GM19397 (cell line): Measurements from ENCODE around the gene LAMB3.

Experiments used
- ATAC-seq: cut with Tn5 transposase; IDR thresholded peaks from one replicate; pipeline ENCODE4 v1.9.1; 2021; ENCODE audit warnings: mild to moderate bottlenecking, moderate library complexity; ENCODE audit not compliant: unreplicated experiment

Gene LAMB3

DNA sequence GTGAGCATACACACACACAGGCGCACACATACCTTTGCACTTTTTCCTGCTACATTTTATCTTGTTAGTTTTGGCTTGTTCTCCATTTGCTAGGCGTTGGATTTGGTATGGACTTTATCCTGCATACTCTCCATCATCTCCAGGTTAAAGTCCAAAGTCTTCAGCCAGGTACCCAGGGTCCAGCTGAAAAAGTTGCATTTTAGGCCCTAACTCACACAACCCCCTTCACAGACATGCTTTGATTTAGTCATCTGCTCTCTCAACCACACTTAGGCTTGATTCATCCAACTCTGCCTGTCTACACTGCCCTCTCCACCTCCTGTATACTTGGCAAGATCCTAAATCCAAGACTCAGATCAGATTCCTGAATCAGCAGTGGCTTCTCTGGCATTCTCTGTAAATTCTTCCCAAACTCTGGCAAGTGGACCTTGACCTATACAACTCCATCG lies 10.7 kb upstream of the LAMB3 start:
- no peak for ATAC-seq

DNA sequence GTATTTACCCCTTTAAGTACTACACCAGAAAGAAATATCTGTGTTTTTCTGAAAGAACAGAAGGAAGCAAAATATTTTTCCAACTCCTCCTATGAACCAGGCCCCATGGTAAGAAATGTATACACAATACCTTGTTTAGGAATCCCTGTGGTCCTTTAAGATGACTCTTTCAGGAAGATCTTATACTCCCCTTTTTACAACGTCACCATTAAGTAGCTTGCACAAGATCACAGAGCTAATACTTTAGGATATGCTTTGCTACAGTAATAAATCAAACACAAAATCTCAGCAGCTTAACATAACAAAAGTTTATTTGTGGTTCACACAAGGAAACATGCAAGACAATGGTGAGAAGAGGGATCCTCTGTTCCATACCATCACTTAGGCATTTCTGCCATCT lies 8.8 kb upstream of the LAMB3 start:
- ATAC-seq, result no peak

DNA sequence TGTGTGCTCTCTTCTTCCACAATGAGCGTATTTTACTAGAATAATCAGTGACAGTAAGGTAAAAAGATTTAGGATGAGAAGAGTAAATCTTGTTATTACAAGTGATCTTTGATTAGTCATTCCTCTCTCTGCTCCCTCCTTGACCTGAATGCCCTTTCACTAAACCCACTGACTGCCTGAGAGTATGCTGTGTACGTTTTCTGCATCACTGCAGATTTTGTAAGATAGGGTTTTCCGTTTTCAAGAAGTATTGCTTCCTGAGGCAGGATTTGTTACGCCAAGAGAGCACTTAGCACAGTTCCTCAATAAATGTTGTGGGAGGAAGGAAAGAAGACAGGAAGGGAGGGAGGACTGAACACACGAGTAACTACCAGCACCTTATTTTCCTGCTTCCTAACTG lies 7.7 kb upstream of the LAMB3 start:
- ATAC-seq, result peak; percentile 64

DNA sequence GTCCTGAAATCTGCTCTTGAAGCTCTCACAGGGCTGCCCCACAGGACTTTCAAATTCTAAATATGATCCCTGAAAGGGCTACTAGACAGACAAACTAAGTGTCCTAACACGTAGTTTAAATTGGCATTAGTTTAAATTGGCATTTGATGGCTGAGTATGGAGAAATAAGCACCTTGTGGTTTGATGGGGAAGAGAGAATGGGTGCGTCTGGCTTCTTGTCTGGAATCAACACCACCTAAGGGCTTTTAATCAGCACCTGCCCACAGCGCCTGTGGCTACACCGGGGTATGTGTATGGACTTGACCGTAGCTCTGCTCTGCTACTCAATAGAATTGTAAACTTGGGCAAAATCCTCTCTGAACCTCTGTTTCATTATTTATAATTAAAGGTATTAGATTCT lies 5.7 kb upstream of the LAMB3 start:
- no peak for ATAC-seq

DNA sequence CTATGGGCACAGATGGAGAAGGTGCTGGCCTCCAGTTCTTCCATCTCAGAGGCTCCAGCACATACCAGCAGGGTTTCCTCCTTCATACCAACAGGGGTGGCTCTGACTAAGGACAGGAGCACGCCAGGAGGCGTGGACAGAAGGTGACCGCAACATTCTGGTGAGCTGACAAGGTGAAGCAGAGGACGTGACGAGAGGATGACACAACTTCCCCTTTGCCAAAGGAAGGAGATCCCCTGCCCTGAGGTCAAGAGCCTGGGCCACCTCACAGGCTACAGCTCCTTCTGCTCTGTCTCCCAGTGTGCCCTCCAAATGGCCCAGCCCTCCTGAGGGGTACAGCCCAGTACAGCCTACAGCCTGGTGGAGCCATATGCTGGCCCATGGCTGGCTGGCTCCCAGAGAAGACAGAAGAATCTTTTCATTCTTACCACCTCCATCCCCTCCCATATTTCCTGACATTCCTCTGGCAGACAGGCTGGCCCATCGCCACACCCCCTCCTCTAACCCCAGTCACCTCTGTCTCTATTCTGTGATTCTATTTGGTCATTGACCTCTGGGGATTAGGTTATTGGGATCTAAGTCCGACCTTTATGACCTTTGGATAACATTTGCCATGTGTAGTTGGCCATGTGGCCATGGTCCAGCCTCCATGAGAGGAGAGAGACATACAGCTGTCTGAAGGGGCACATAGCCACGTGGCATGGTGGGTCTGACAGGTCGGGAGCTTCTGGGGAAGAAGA lies 5.1 kb upstream of the LAMB3 start:
- ATAC-seq, result no peak

DNA sequence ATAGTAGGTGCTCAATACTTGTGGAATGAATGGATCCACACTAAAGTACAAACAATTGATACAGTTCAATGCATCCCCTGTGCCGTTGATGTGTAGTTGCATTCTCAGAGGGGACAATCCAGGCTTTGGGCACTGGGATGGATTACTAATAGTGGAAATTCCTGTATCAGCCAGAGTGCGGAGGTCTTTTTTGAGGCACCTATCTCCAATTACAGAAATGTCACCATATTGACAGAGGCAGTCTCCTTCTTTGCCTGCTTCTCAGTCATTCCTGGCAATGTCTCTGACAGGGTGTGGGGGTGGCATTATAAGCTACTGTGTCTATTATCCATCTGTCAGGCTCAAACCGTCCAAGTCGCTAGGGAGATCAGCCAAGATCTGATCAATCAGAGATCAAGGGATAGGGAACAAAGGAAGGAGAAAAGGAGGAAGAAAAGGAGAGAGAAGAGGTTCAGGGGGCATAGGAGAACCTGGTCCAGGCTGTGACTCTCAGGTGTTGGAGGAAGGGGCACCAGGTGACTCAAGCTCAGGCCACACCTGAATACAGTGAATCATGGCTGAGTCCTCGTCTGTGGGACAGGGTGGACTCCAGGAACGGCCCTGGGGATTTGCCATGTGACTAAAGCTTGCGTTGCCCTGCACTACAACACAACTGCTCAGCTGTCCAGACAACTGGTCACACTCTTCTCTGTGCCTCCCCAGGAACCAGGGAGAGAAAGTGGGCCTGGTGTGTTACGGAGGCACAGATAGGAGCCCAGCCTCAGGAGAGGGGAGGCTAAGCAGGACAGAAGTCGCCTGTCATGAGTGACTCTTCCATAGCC lies 3.4 kb upstream of the LAMB3 start:
- no peak for ATAC-seq

DNA sequence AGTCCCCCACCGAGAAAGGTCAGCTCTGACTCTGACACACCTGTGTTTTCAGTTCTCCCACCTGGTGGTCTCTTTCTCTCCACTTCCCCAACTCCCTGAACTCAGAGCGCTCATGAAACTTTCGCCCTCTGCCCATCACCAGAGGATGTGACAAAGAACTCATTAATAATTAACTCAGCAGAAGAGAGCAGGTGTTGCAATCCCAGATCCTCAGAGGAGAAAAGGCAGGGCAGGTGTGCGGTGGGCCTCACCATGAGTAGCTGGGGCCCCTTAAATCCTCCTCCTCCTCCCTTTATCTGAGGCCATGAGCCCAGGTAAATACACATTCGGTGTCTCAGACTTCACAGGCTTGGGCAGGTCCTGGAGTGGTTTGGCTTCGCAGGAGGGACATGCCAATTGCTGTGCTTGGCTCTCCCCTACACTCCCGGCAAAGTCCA lies 1.7 kb upstream of the LAMB3 start:
- ATAC-seq, result peak; percentile 45

DNA sequence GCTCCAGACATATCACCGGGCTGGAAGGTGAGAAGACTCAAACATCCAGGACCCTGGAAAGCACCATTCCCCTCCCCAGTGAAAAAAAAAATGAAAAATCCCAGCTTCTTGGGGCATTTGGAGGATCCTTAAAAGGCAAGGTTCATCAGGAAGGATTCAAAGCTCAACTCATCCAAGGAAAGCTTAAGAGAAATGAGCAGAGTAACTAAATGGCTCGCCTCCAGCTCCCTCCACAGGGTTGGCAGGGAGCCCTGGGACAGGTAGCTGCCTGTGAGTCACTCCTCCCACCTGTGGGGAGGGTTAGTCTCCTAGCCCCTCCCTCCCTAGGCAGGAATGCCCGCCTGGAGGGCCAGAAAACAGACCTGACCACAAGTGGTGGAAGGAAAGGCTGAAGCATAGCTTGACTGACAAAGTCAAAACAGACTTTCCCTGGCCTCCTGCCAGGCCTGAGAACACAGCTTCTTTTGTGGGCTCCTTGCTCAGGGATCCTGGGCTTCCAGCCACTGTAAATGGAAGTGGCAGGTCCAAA lies 712 bp upstream of the LAMB3 start:
- ATAC-seq, result peak; percentile 39

DNA sequence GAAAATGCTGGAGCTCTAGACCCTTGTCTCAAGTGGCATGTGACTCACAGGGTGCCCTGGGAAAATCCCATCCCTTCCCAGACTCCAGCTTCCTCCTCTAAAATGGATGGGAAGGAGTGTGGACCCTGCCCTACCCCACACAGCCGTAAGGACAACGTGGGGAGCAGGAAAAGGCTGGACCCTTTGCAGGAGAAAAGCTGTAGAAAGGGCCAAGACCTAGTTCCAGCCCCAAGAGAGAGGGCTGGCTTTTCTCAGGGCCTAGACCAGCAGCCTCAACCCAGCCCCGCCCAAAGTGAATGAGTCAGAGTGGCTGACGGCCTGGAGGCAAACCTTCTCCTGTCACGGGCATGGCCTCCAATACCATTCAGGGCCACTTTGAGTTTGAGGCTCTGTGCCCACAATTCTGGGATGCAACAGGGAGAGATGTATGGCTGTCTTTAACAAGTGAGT lies 1.1 kb downstream of the LAMB3 start:
- ATAC-seq, result peak; percentile 63

DNA sequence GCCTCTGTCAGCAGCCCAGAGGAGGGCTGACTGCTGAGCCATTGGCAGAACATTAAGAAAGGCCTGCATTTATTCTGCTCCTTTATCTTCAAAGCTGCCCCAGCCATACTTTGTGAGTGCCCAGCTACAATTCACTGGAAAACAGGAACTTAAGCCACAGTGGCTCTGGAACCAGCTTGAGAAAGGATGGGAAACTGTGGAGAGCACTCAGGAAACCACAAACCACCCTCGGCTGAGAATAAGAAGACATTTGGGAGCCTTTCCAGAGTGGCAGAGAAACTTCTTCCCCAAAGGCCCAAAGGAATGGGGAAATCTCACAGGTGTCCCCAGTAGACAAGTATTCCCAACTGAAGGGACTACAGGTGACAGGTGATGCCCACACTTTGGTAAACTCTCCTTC lies 1.8 kb downstream of the LAMB3 start:
- ATAC-seq, result no peak

DNA sequence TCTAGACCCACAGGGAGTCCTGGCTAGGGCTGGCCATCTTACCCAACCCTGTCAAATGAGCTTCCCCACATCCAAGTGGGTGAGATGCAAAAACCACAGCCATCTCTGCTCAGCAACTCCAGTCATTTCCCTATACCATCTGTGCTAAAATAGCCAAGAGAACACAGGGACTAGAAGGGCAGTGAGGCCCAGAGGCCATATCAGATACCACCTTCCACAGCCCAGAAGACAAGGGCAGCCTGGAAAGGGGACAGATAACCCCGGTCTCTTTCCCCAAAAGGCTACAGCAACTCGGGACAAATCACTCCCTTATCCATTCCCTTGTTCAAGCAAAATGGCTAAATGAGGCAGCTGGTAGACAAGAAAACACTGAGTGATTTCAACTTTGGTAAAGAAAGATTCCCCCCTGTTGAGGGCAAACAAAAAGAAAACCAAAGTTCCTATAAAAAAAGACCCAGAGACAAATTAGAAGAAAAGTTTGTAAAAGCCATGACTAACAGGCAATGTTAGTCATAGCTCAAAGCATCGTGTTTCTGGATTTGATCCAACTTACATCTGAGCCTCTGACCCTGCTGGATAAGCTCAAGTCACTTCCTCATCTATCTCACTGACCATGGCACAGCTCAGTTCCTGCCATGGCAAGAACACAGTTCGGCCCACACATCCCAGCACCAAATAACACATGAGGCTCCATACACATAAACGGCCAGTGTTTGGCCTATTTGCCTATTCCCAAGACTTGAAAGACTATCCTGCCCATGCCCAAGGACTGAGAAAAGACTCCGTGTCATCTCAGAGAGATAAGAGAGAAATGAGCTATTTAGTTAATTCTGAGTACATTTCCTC lies 3.1 kb downstream of the LAMB3 start:
- no peak for ATAC-seq

DNA sequence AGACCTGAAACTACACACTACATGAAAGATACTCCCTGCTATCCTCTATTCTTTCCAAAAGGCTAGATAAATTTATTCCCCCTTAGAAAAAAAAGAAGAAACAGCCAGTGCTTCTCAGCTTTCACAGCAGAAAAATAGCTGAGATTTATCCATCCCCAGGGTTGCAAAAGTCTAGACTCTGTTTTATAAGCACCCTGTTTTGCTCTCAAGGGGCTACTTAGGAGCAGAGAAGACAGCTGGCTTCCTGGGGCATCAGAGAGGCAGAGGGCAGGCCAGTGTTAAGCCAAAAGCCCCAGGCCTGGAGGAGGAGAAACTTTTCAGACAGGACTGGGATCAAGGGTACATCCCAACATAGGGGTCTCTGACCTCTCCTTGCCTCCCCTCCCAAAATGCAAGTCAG lies 3.9 kb downstream of the LAMB3 start:
- ATAC-seq, result no peak

DNA sequence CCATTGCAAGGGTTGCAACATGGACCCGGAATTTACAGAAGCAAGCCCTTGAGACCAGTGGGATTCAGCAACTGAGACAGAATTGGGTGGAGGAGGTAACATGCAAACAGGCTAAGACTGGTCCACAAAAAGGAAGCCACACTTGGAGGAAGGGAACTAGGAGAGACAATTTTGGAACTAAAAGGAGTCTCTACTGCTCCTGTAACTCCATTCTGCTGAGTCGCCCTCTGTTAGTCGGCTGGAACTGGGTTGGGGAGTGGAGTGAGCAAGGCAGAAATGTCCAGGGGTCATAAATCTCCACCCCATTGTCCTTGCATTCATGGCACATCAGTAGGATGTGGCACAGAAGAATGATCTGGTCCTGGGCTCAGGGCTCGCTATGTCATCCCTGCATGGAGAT lies 5.1 kb downstream of the LAMB3 start:
- ATAC-seq, result no peak

DNA sequence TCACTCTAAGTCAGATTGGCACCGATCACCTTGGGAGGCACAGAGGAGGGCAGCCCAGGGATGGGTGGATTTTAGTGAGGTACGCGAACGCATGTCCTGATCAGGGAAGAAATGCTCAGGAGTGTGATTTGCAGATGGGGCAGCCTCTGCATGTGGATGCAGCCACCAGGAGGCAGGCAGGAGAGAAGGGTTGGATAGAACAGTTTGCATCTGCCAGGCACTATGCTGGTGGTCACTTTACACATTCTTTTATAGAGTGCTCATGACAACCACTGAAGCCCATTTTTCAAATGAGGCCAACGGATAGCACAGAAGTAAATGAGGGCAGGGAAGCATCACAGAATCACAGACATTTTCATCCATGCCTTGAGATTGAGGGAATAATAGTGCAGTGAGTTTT lies 5.7 kb downstream of the LAMB3 start:
- ATAC-seq, result no peak

DNA sequence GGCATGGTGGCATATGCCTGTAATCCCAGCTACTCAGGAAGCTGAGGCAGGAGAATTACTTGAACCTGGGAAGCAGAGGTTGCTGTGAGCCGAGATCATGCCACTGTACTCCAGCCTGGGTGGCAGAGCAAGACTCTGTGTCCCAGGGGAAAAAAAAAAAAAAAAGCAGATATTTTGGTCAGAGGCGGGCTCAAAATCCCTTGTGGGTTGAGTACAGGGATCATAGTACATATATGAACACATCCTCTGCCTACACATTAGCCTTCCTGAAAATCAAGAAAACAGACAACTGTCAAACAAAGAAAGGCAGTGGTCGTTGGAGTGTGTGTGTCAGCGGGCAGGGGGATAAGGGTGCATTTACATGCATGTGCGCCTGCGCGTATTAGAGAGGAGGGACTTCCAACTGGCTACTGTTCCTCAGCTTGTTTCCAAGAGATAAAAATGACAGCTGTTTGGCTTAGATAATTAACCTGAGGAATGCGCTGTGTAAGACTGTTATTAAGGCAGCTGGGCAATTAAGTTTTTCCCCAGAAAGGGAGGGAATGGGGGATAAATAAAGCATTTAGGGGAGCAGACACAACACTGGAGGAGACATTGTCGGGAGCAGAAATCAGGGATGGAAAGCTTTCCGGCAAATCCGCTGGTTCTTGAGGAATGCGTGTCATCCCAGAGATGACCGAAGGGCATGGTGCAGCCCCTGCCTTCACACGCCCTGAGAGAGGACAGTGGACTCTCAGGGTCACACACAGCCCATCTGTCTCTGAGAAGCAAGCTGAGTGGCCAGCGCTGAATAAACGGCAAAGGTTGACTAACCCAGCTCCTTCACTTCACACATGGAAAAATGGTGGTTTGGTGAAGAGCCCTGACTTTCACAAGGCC lies 6.4 kb downstream of the LAMB3 start:
- no peak for ATAC-seq

DNA sequence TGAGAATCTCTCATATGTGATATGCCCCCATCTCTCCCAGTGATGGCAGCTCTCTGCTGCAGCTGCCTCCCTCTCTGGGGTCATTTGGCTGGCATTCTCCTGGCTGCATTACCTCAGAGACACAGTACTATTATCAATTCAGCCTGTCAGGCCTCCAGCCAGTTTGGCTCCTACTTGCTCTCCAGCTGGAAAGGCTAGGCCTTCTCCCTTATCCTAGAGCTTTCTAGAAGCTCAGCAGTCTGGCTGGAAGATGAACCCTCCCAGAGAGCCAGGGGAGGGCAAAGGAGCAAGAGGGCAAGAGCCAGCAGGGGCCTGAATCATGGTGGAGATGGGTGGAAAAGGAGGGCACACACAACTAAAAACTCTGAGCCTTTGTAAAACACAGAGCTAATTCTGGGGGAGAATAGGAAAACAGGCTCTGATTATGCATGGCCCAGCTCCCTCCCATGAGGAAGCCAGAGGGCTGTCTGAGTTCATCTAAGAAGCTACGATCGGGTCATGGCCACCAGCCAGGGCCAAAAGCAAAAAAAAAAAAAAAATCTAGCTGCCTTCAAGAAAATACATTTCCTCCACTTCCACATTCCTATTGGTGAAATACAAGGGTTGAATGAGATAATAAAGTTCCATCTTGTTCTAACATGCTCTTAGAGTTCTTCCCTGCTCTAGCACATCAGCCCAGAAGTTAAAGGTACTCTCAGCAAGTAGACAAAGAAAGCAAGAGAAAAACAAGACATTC lies 8.8 kb downstream of the LAMB3 start:
- no peak for ATAC-seq

DNA sequence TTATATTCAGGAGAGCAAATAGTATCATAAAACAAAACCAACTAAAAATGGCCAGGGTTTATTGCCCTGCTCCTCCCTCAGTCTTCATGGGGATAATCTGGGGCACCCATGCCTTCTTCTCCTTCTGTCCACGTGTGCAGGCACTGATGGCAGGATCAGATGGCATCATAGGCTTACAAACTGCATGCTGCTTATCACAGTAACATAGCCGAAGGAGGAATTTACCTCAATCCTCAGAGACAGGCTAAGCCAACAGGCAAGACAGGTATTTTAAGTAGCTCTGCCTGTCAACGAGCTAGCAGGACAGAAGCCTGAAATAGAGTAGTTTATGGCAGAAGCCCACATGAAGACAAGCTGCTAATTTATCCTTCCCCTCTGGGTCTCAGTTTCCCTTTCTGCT lies 9.4 kb downstream of the LAMB3 start:
- no peak for ATAC-seq

DNA sequence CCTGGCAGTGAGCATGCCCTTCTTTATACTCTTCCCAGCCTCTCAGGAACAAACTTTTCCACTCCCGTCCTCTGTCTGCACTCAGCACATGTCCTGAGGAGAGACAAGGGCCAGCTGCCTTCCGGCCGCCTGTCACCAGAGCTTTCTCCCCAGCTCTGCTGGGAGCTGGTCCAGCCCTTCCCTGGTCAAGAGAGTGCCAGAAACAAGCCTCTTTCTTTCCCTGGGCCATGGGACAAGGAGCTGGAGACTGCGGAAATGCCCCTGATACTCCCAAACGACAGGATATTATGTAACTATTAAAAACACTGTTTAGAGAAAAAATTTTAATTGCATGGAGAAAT lies 10.4 kb downstream of the LAMB3 start:
- ATAC-seq, result no peak

DNA sequence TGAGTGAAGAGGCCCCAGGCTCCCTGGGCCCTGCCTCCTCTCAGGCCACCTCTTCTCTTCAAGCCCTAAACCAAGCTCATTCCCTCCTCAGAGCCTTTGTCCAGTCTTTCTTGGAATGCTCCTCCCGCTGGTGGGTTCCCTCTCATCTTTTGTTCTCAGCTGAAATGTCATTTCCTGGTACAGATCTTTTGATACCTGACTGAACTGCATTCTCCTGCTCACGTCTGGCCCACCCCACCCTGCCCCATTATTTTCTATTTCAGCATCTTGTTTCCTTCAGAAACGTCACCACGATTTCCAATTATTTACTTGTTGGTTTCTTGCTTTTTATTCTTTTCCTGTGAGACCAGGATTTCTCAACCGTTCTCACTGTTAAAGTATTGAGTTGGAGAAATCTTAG lies 16.4 kb downstream of the LAMB3 start:
- ATAC-seq, result no peak
